GM12873 (cell line): Measurements from ENCODE around the gene CST9L.

ENCODE experiments used
- TF ChIP-seq, protein P1 (sequence below): IDR thresholded peaks from 2 replicates; pipeline ENCODE4 v1.5.1; 2012; ENCODE audit warnings: low read depth, mild to moderate bottlenecking, moderate library complexity, low read length, control low read depth; ENCODE audit not compliant: insufficient read depth; ENCODE audit errors: missing control alignments

The CST9L gene

DNA sequence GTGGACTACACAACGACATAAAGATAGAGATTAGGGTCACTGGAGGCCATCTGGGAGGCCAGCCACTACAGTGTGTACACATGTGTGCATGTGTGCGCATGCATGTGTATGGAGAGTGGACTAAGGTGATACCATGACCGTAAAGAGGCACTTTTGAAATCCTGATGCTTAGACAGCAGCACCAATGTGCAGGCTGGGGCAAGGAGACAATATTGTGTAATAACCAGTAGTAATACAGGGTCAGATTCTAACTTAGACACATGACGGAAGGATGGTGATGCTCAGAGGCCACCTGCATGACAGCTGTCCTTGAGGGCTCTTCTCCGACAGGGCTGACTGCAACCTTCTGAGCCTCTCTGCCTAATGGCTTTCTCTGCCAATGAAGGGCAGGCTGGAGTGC, 25.5 kb downstream of the CST9L start:
- TF ChIP-seq, protein P1, sequence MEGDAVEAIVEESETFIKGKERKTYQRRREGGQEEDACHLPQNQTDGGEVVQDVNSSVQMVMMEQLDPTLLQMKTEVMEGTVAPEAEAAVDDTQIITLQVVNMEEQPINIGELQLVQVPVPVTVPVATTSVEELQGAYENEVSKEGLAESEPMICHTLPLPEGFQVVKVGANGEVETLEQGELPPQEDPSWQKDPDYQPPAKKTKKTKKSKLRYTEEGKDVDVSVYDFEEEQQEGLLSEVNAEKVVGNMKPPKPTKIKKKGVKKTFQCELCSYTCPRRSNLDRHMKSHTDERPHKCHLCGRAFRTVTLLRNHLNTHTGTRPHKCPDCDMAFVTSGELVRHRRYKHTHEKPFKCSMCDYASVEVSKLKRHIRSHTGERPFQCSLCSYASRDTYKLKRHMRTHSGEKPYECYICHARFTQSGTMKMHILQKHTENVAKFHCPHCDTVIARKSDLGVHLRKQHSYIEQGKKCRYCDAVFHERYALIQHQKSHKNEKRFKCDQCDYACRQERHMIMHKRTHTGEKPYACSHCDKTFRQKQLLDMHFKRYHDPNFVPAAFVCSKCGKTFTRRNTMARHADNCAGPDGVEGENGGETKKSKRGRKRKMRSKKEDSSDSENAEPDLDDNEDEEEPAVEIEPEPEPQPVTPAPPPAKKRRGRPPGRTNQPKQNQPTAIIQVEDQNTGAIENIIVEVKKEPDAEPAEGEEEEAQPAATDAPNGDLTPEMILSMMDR, result no peak

DNA sequence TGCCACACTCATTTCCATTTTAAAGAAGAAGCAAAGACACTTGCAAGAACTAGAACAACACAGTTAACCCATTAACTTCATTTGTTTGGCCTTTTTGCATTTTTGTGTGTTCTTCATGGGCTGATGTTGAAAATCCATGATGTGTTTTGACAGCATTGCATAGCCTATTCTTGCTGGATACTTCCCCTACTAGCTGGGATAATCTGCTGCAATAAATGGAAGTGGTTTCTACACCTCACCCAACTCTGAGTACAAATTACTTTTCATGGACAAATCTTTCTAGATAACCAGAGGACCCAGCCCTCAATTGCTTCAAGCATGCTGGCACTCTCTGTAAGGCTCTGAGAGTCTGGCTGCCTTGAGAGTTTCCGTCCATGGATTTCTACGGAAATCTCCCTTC, 26.5 kb downstream of the CST9L start:
- TF ChIP-seq, protein P1, result no peak

DNA sequence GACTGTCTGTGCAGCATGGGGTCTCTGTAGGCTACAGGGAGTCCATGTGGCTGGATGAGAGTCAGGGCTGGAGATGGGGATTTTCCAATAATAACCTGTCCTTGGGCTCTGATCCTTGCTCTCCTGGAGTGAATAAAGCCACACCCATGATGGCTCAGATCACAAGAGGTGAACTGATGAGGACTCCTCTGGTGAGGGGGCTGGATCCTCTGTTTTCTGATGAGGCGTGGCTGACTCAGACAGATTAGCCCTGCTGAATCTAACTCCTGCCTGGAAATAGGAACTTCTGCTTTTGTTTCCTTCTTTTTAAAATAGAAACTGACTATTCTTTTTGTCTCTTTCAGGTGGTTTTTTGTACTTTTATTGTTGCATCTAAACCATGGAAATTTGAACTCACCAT, 27.0 kb downstream of the CST9L start:
- TF ChIP-seq, protein P1, result no peak

DNA sequence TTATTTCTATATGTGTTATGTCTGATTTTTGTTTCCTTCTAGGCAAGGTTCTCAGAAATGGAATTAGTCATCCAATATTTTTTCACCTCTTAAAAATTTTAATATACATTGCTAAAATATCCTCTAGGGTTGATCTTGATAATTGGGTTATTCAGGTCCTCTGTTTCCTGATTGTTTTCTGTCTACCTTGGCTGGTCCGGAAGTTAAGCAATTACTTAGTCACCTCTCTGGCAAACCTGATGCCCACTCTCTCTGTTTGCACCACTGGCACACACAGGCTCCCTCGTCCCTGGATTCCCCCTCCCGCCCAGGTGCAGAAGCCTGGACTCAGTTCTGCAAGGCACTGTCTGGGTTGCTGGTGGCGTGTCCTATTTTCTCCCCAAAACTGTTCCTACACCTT, 27.7 kb downstream of the CST9L start:
- TF ChIP-seq, protein P1, result no peak

DNA sequence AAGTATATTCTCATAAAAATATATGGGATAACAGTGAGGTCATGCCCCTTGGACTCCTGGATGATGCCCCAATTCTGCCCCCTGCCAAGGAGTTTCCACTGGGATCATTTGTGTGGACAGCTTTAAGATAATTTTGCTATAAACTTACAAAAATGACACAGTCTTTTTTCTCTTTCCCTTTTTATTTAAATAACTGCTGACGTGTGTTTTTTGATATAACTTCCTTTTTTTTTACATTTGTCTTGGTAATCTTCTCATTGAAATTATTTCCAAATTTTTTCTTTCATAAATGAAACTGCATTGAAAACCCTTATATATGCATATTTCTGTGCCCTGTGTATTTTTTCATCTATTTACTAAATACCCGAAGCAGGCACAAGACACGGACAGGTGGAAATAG, 31.3 kb downstream of the CST9L start:
- TF ChIP-seq, protein P1, result no peak

DNA sequence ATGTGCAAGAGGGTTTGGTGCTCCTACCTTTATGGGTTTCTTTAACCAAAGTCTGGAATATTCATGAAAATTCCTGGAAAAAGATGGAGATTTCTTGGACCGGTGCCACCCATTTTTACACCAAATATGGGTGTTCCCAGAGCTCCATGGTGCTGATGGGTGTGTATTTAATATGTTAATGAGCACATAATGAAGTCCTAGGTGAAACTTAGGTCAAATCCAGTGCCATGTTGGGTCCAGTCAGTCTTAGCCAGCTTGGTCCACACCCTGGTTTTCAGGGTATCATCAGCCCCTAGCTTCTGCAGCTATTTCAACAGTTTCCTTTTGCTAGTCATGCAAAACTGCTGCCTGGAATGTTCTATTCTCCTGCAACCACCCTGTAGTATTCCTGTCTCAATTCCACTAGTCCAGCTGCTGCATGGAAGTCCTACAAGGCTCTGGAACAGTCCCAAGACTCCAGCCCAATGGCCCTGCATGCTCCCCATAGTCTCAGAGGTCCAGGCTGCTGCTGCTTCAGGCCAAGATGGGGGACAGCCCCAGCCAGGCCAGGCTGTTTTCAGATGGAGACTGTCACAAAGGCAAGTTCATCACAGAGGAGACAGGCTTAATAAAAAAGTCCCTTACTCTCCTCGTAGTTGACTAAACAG, 31.8 kb downstream of the CST9L start:
- TF ChIP-seq, protein P1, result no peak

DNA sequence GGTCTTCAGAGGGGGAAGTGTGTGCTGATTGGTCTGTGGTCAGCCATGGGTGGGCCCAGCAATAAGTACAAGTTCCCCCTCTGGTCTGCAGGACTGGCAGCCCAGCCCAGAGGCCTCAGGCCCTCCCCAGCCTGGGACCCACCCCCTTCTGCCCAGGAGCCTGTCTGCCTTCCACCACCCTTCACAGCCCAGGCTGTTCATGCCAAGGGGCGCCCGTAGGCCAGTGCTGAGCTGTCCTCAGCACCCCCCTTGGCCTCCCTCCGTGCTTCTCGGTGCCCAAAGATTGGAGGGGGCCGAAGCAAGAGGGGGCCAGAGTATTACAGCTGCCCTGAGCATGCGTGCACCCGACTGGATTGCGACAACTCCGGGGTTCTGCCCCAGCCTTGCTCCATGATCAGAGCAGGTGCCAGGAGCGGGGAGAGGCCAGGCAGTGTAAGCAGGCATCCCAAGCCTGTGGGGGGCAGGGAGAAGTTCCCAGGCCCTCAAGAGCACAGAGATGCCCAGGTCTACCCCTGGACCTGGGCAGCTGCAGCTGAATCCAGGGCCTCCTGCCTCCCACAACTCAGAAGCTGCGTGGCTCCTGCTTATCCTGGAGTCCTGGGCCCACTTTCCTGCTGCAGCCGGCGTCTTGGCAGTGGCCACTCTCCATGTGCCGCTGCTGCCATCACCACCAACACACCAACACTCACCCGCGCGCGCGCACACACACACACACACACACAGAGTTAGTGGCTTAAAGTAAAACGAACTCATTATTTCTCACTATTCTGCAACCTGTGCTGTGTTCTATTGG, 33.3 kb downstream of the CST9L start:
- TF ChIP-seq, protein P1, result no peak
